Prostate gland (tissue), 2 donors: ENCODE measurements around the gene COL7A1. TPM values are rescaled to one million over a fixed set of nuclear protein-coding genes. Genes with fewer than 3 reads are reported as not detected.

ENCODE experiments used
- DNase-seq: peaks from one replicate; pipeline ENCODE4 v3.0.0-alpha.2; 2019; ENCODE audit warnings: low spot score
- H3K27ac ChIP-seq, 2 donors: fragments of 200-600 bp; sonication (generic); 2 replicates each; pipeline ENCODE4 v1.5.1; 2017 to 2019
- H3K27me3 ChIP-seq: fragments of 200-600 bp; sonication (generic); replicated peaks from 2 replicates; pipeline ENCODE4 v1.5.1; 2019; ENCODE audit not compliant: insufficient read depth
- H3K36me3 ChIP-seq, 2 donors: fragments of 200-600 bp; sonication (generic); 1 replicate in 1 of 2; 2 replicates in 1 of 2; pipeline versions ENCODE4 v1.5.1 to v1.8.1; 2017 to 2019
- H3K4me1 ChIP-seq: fragments of 200-600 bp; sonication (generic); replicated peaks from 2 replicates; pipeline ENCODE4 v1.5.1; 2019
- H3K4me3 ChIP-seq, 2 donors: fragments of 200-600 bp; sonication (generic); 2 replicates each; pipeline ENCODE4 v1.5.1; 2017 to 2019
- H3K9me3 ChIP-seq: fragments of 200-600 bp; sonication (generic); 2 replicates; pipeline ENCODE4 v1.5.1; 2017
- POLR2A ChIP-seq: fragments of 450-650 bp; IDR thresholded peaks from one replicate; pipeline ENCODE4 v1.6.1; 2016; ENCODE audit warnings: antibody characterized with exemption, mild to moderate bottlenecking
- POLR2AphosphoS5 ChIP-seq: sonication (generic); formaldehyde crosslinking; IDR thresholded peaks from one replicate; pipeline ENCODE4 v1.6.1; 2017; ENCODE audit warnings: antibody characterized with exemption
- WGBS: methylation state at CpG from one replicate; pipeline ENCODE4 v1.1.5; 2018; 5-methylcytosine and 5-hydroxymethylcytosine counted together
- intact Hi-C: fragments of 100-400 bp; cut with DNase I; formaldehyde crosslinking; loops from one replicate; pipeline ENCODE4 v1.14.2; 2022
- total RNA-seq, 2 donors: library from RNA; depleted of rRNA; stranded (reverse); fragments of >200 nt; gene quantifications; one replicate each; pipeline ENCODE4 v1.1.0, GENCODE V29; 2016
- TF ChIP-seq, protein P1 (sequence below), 4 experiments: fragments of 200-600 bp in 2 of 4; fragments of 450-650 bp in 2 of 4; sonication (generic) in 2 of 4; IDR thresholded peaks; 1 replicate in 3 of 4; 2 replicates in 1 of 4; pipeline ENCODE4 v1.5.1; 2016 to 2019; ENCODE audit warnings: antibody characterized with exemption in 4 of 4, mild to moderate bottlenecking in 2 of 4, moderate library complexity in 2 of 4

COL7A1 gene
- total RNA-seq, 2 donors from 2014 or later = 84.8 to 92.6 TPM

DNA sequence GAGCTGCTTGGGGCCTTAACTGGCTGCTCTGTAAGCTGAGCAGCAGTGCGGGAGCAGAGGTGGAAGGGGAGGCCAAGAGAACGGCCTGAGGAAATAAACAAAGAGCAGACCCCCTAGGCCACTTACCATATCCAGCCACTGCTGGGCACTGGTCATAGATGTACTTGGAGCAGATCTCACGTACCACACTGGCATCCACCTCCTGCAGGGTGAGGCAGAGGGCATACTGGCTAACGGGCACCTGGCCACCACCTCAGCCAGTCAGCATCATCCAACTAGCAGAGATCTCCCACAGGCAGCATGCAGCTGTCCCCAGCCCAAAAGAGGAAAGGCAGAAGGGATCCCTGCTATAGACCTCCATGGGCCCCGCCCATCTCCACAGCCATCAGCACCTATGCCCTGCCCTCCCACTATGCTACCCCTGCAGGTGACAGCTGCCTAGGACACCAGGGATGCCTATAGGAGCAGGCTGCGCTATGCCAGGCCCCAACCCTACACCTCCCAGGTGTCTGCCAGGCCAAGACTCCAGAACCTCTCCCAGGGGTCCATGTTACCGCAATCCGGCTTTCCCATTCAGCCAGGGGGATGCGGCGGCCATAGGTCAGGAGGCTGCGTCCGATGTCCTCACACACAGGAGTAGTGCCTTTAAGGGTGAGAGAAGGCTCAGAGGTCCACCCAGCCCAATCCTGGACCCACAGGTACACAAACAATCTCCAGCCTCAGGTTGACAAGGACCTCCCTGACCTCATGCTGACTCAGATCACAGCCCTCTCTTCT, 4.6 kb upstream of the COL7A1 start:
- DNase-seq = no peak
- intact Hi-C loops = loop anchor here (5.0 kb wide), 2 partner anchors 42 to 132 kb away; partner anchors contain the start of gene PFKFB4
- H3K27me3 ChIP-seq = no peaks in the 10 kb centered on the region
- 73% methylated on average over 12 of the region's 12 CpGs for WGBS
- H3K9me3 ChIP-seq = no peaks in the 10 kb centered on the region
- H3K27ac ChIP-seq = peak overlapping the region; percentile 79 to 84
- TF ChIP-seq POLR2AphosphoS5 = no peak
- no peak for TF ChIP-seq POLR2A
- TF ChIP-seq, protein P1, sequence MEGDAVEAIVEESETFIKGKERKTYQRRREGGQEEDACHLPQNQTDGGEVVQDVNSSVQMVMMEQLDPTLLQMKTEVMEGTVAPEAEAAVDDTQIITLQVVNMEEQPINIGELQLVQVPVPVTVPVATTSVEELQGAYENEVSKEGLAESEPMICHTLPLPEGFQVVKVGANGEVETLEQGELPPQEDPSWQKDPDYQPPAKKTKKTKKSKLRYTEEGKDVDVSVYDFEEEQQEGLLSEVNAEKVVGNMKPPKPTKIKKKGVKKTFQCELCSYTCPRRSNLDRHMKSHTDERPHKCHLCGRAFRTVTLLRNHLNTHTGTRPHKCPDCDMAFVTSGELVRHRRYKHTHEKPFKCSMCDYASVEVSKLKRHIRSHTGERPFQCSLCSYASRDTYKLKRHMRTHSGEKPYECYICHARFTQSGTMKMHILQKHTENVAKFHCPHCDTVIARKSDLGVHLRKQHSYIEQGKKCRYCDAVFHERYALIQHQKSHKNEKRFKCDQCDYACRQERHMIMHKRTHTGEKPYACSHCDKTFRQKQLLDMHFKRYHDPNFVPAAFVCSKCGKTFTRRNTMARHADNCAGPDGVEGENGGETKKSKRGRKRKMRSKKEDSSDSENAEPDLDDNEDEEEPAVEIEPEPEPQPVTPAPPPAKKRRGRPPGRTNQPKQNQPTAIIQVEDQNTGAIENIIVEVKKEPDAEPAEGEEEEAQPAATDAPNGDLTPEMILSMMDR (IDR thresholded peaks at IDR 0.05) = no peak
- peaks cover 27% of the 10 kb centered on the region for H3K4me1 ChIP-seq
- H3K4me3 ChIP-seq = no peak overlapping the region
- H3K36me3 ChIP-seq = peaks cover 17 to 35% of the 10 kb centered on the region in 2 donors

- H3K27me3 ChIP-seq = no peaks in the 10 kb centered on the region
- TF ChIP-seq, protein P1 (IDR thresholded peaks at IDR 0.05) = peak in 2 of 4 experiments; percentile 26 to 28
- TF ChIP-seq POLR2A = no peak
- TF ChIP-seq POLR2AphosphoS5 = peak; percentile 86
- peaks cover 27% of the 10 kb centered on the region for H3K4me1 ChIP-seq
- peak; percentile 98 for DNase-seq
- H3K36me3 ChIP-seq = peaks cover 11 to 29% of the 10 kb centered on the region in 2 donors
- intact Hi-C loops = loop anchor here (5.0 kb wide), 2 partner anchors 42 to 132 kb away; partner anchors contain the start of gene PFKFB4
- no peak overlapping the region for H3K4me3 ChIP-seq
- no peaks in the 10 kb centered on the region for H3K9me3 ChIP-seq
- 22% methylated on average over 11 of the region's 11 CpGs for WGBS
- H3K27ac ChIP-seq = peak overlapping the region; percentile 79 to 84
These were observed 4.0 kb upstream of the COL7A1 start for GRCh38 chr3:48599077-48599501.

DNA sequence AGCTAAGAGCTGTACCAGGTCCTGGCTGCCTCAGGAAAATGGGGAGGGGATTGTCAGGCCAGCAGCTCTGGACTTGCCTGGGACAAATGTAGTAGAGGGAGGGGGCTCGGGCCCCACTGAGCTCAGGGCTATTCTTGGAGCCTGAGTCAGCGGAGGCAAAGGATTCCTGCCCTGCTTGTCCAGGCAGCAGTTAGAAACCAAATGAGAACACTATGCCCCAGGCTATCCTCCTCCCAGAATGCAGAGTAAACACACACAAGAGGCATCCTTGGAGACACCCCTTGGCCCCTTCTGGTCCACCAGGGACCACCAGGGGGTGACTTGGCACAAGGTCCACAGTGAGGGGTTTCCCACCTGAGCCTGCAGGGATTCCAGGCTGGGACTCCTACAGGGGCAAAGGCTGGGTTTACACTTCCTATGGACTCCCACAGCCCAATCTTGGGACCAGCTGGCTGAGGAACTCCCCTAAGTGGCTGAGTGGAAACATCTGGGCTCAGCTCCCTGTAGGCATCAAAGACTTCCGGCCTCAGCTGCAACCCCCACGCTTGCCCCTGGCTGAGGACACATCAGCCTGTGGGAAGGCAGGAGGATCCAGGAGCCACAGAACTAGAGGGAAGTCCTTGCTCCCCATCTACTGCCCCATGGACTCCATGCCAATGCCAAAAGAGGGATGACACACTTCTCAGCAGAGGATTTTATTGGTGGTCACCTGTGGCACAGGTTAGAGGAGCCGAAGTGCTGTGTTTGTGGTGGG, 3.4 kb upstream of the COL7A1 start:
- Histone ChIP-seq H3K4me1 (peaks cover 27% of the 10 kb centered on the region), H3K36me3 (peaks cover 5 to 24% of the 10 kb centered on the region in 2 donors)

GRCh38 chr3:48597408-48597800, 2.3 kb upstream of the COL7A1 start:
- DNase-seq = no peak
- H3K27ac ChIP-seq = peak overlapping the region; percentile 79 to 84
- TF ChIP-seq POLR2AphosphoS5 (no peak), POLR2A (no peak)
- TF ChIP-seq, protein P1 (IDR thresholded peaks at IDR 0.05) = no peak
- H3K9me3 ChIP-seq = no peaks in the 10 kb centered on the region
- no peaks in the 10 kb centered on the region for H3K27me3 ChIP-seq
- intact Hi-C loops = loop anchor here (5.0 kb wide), 2 partner anchors 40 to 130 kb away; partner anchors contain the start of gene PFKFB4
- 80% methylated on average over 6 of the region's 6 CpGs for WGBS
- H3K4me3 ChIP-seq = no peak overlapping the region
- H3K4me1 ChIP-seq = peaks cover 27% of the 10 kb centered on the region
- peaks cover 0 to 16% of the 10 kb centered on the region in 2 donors for H3K36me3 ChIP-seq

More for the DNA sequence above, 3.4 kb upstream of the COL7A1 start:
- Histone ChIP-seq H3K27ac (peak overlapping the region; percentile 79 to 84), H3K27me3 (no peaks in the 10 kb centered on the region), H3K4me3 (no peak overlapping the region), H3K9me3 (no peaks in the 10 kb centered on the region)
- DNase-seq = peak; percentile 93
- TF ChIP-seq POLR2A (peak; percentile 40), POLR2AphosphoS5 (peak; percentile 80)
- TF ChIP-seq, protein P1 (IDR thresholded peaks at IDR 0.05) = no peak
- intact Hi-C loops = loop anchor here (5.0 kb wide), 2 partner anchors 41 to 131 kb away; partner anchors contain the start of gene PFKFB4
- WGBS = 14% methylated on average over 5 of the region's 5 CpGs
